H1 (cell line): Measurements from ENCODE around the gene TRIM41. TPM values are rescaled to one million over a fixed set of nuclear protein-coding genes. Genes with fewer than 3 reads are reported as not detected.

Experiments
- CTCF ChIA-PET: fragments of 300-600 bp; sonication (Branson Sonifier 250); formaldehyde crosslinking; loops from one replicate; lab custom pipeline; 2021; ENCODE audit not compliant: partially characterized antibody; lab: Charles Lee
- POLR2A ChIA-PET: fragments of 300-600 bp; sonication (Branson Sonifier 250); formaldehyde crosslinking; loops from one replicate; lab custom pipeline; 2021; ENCODE audit warnings: inconsistent platforms; ENCODE audit not compliant: partially characterized antibody; lab: Charles Lee
- DNase-seq, 2 experiments: peaks; one replicate each; pipeline versions ENCODE4 v3.0.0 to v3.0.0-alpha.2; 2010 to 2022; ENCODE audit warnings: low spot score in 2 of 2, low read depth in 1 of 2, mixed read lengths in 1 of 2
- FAIRE-seq: peaks from 2 replicates; lab custom pipeline; 2011; peaks lifted over from hg19 to GRCh38; lab: Jason Lieb, UNC
- H2AFZ ChIP-seq: 2 replicates; pipeline ENCODE4 v1.8.1; 2012; ENCODE audit warnings: low read length, inconsistent platforms
- H2AK5ac ChIP-seq: 2 replicates; pipeline ENCODE4 v1.6.1; 2013; ENCODE audit warnings: low read depth, low read length
- H2BK120ac ChIP-seq: replicated peaks from 2 replicates; pipeline ENCODE3; 2013; ENCODE audit warnings: low read depth, low read length, inconsistent platforms
- H2BK12ac ChIP-seq: 2 replicates; pipeline ENCODE4 v1.6.1; 2013; ENCODE audit warnings: low read depth, low read length
- H2BK15ac ChIP-seq: 2 replicates; pipeline ENCODE4 v1.6.1; 2013; ENCODE audit warnings: low read length
- H2BK20ac ChIP-seq: 2 replicates; pipeline ENCODE4 v1.6.1; 2013; ENCODE audit warnings: low read length
- H2BK5ac ChIP-seq: 2 replicates; pipeline ENCODE4 v1.6.1; 2013; ENCODE audit warnings: low read depth, low read length
- H3K14ac ChIP-seq: 2 replicates; pipeline ENCODE4 v1.6.1; 2013; ENCODE audit warnings: inconsistent platforms; ENCODE audit not compliant: insufficient read length
- H3K18ac ChIP-seq: 2 replicates; pipeline ENCODE4 v1.6.1; 2013; ENCODE audit warnings: low read length; ENCODE audit errors: extremely low read depth
- H3K23ac ChIP-seq: 2 replicates; pipeline ENCODE4 v1.6.1; 2013; ENCODE audit warnings: inconsistent platforms; ENCODE audit not compliant: insufficient read length
- H3K23me2 ChIP-seq: 2 replicates; pipeline ENCODE4 v1.6.1; 2013; ENCODE audit warnings: low read depth, low read length
- H3K27ac ChIP-seq: 2 replicates; pipeline ENCODE4 v1.6.1; 2011; ENCODE audit warnings: low read depth, low read length, inconsistent platforms
- H3K27me3 ChIP-seq, 4 experiments: replicated peaks in 1 of 4; 1 replicate in 1 of 4; 2 replicates in 3 of 4; pipeline versions ENCODE4 v1.6.1 to v1.8.1; 2011 to 2013; ENCODE audit warnings: low read length in 3 of 4, mild to moderate bottlenecking in 3 of 4, inconsistent platforms in 2 of 4, mixed read lengths in 2 of 4, moderate library complexity in 1 of 4; ENCODE audit not compliant: control insufficient read depth in 3 of 4, insufficient read depth in 3 of 4; ENCODE audit errors: extremely low read depth in 1 of 4
- H3K36me3 ChIP-seq, 4 experiments: 2 replicates each; pipeline versions ENCODE4 v1.6.1 to v1.8.1; 2011 to 2013; ENCODE audit warnings: mild to moderate bottlenecking in 4 of 4, low read length in 3 of 4, moderate library complexity in 2 of 4, control low read depth in 1 of 4, inconsistent platforms in 1 of 4; ENCODE audit not compliant: insufficient read depth in 4 of 4, control insufficient read depth in 2 of 4
- H3K4ac ChIP-seq: replicated peaks from 2 replicates; pipeline ENCODE3; 2013; ENCODE audit warnings: low read length, low read depth, mixed read lengths, inconsistent platforms; ENCODE audit not compliant: insufficient read length
- H3K4me1 ChIP-seq, 4 experiments: replicated peaks in 1 of 4; 1 replicate in 1 of 4; 2 replicates in 3 of 4; pipeline versions ENCODE4 v1.6.1 to v1.8.1; 2011 to 2013; ENCODE audit warnings: low read length in 3 of 4, inconsistent platforms in 2 of 4, mixed read lengths in 1 of 4; ENCODE audit not compliant: insufficient read depth in 4 of 4, control insufficient read depth in 3 of 4
- H3K4me2 ChIP-seq, 2 experiments: 2 replicates each; pipeline versions ENCODE4 v1.6.1 to v1.8.1; 2011 to 2013; ENCODE audit warnings: low read depth in 2 of 2, low read length in 2 of 2, control low read depth in 1 of 2, inconsistent platforms in 1 of 2, mild to moderate bottlenecking in 1 of 2; ENCODE audit not compliant: insufficient read depth in 1 of 2
- H3K4me3 ChIP-seq, 4 experiments: fragments of 200-600, 300-600 bp in 1 of 4; sonication (generic), shearing (Covaris generic), sonication (Bioruptor Twin) in 1 of 4; 2 replicates each; pipeline versions ENCODE4 v1.5.1 to v1.8.1; 2011 to 2016; ENCODE audit warnings: low read length in 4 of 4, low read depth in 3 of 4, control low read depth in 2 of 4, inconsistent platforms in 2 of 4, mild to moderate bottlenecking in 2 of 4, mixed read lengths in 1 of 4, moderate library complexity in 1 of 4; ENCODE audit not compliant: insufficient read depth in 2 of 4; ENCODE audit errors: extremely low read depth in 1 of 4
- H3K56ac ChIP-seq: replicated peaks from 2 replicates; pipeline ENCODE3; 2013; ENCODE audit warnings: low read depth, mild to moderate bottlenecking, mixed read lengths, low read length, inconsistent platforms; ENCODE audit not compliant: insufficient read length
- H3K79me1 ChIP-seq: 2 replicates; pipeline ENCODE4 v1.6.1; 2013; ENCODE audit warnings: low read depth, low read length, control low read depth
- H3K79me2 ChIP-seq, 2 experiments: 2 replicates each; pipeline versions ENCODE4 v1.6.1 to v1.8.1; 2012 to 2013; ENCODE audit warnings: low read length in 2 of 2, mild to moderate bottlenecking in 2 of 2, inconsistent platforms in 1 of 2; ENCODE audit not compliant: insufficient read depth in 2 of 2, control insufficient read depth in 1 of 2
- H3K9ac ChIP-seq, 4 experiments: replicated peaks in 1 of 4; 1 replicate in 1 of 4; 2 replicates in 3 of 4; pipeline versions ENCODE4 v1.6.1 to v1.8.1; 2011 to 2013; ENCODE audit warnings: low read depth in 3 of 4, low read length in 3 of 4, control low read depth in 2 of 4, mild to moderate bottlenecking in 2 of 4, moderate library complexity in 2 of 4, inconsistent platforms in 1 of 4; ENCODE audit errors: extremely low read depth in 1 of 4
- H3K9me3 ChIP-seq, 2 experiments: 2 replicates each; pipeline versions ENCODE4 v1.6.1 to v1.8.1; 2012 to 2013; ENCODE audit warnings: mild to moderate bottlenecking in 2 of 2, moderate library complexity in 2 of 2, control low read depth in 1 of 2, inconsistent platforms in 1 of 2, low read depth in 1 of 2, low read length in 1 of 2, mixed read lengths in 1 of 2; ENCODE audit not compliant: insufficient read depth in 2 of 2
- H4K20me1 ChIP-seq, 2 experiments: replicated peaks in 1 of 2; 2 replicates each; pipeline versions ENCODE3 to v1.8.1; 2011 to 2013; ENCODE audit warnings: inconsistent platforms in 2 of 2, low read length in 2 of 2, mild to moderate bottlenecking in 1 of 2; ENCODE audit not compliant: insufficient read depth in 2 of 2, control insufficient read depth in 1 of 2
- H4K5ac ChIP-seq: 2 replicates; pipeline ENCODE4 v1.6.1; 2013; ENCODE audit warnings: low read length, low read depth, mixed read lengths, inconsistent platforms; ENCODE audit not compliant: insufficient read length
- H4K8ac ChIP-seq: 2 replicates; pipeline ENCODE4 v1.8.0; 2013; ENCODE audit warnings: mild to moderate bottlenecking, moderate library complexity, low read length, inconsistent platforms; ENCODE audit not compliant: insufficient read depth; ENCODE audit errors: extremely low read depth
- H4K91ac ChIP-seq: replicated peaks from 2 replicates; pipeline ENCODE3; 2013; ENCODE audit warnings: low read length, mixed read lengths, inconsistent platforms; ENCODE audit not compliant: insufficient read length
- FOSL1 ChIP-seq: IDR thresholded peaks from 2 replicates; pipeline ENCODE4 v1.6.1; 2011; ENCODE audit warnings: mild to moderate bottlenecking, low read depth, low read length, moderate library complexity; ENCODE audit not compliant: insufficient read depth
- TEAD4 ChIP-seq: IDR thresholded peaks from 2 replicates; pipeline ENCODE4 v1.6.1; 2012; ENCODE audit warnings: low read depth, low read length, inconsistent platforms, mixed read lengths
- WGBS, 2 experiments: shearing (Covaris generic) in 1 of 2; methylation state at CpG; one replicate each; pipeline versions ENCODE4 v1.1.6 to v1.1.7; 2013 to 2015; ENCODE audit warnings: low lambda C conversion rate in 2 of 2, mixed read lengths in 2 of 2, inconsistent platforms in 1 of 2, low coverage in 1 of 2, missing lambda C conversion rate in 1 of 2; ENCODE audit not compliant: insufficient replicate concordance in 2 of 2, insufficient coverage in 1 of 2, insufficient read length in 1 of 2; ENCODE audit errors: extremely low coverage in 1 of 2, missing lambda C conversion rate in 1 of 2; 5-methylcytosine and 5-hydroxymethylcytosine counted together
- polyA plus RNA-seq, 7 experiments: library from polyadenylated mRNA; depleted of rRNA in 3 of 7; stranded (reverse) in 5 of 7; unstranded in 2 of 7; fragments of >200 nt in 5 of 7; fragments of 200-250 nt in 2 of 7; gene quantifications; 1 replicate in 5 of 7; 2 replicates in 1 of 7; 4 replicates in 1 of 7; pipeline versions ENCODE4 v1.2.1 to v1.2.3, GENCODE V29; 2011 to 2013; ENCODE audit warnings: missing spikeins in 2 of 7, mixed read lengths in 2 of 7
- total RNA-seq: library from RNA; stranded (reverse); fragmentation: NEBNext Ultra II Directional; extraction: Animal tissue kit (Norgen Biotek cat#: 25700); gene quantifications from 2 replicates; pipeline ENCODE4 v1.2.1, GENCODE V29; 2021

Gene TRIM41
- total and polyA plus RNA-seq, 2 of the 8 experiments (the other 6 are each of a cell fraction or from before 2014, with no cell fraction given) = 12.9 to 21.6 TPM

DNA sequence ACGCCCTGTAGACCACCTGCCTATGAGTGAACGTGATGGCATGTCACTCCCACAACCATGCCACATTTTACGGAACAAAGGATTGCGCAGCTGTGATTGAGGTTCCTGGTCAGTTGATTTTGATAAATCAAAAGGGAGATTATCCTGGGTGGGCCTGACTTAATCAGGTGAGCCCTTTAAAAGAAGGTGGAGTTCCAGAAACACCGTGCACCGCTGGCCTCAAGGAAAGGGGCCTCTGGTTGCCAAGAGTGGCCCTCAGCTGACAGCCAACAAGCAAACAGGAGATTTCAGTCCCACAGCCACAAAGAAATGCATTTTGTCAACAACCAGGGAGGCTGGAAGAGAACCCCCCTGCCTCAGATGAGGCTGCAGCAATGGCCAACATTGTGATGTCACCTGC lies 37.1 kb upstream of the TRIM41 start:
- no peaks in the 10 kb centered on the region for H3K36me3 ChIP-seq
- H4K5ac ChIP-seq = no peak overlapping the region
- H3K4me2 ChIP-seq = no peak overlapping the region; a peak in 1 of 4 replicates
- H2BK15ac ChIP-seq = no peak overlapping the region
- FAIRE-seq = no peak
- no peaks in the 10 kb centered on the region for H3K79me2 ChIP-seq
- H2BK20ac ChIP-seq = no peak overlapping the region
- H3K56ac ChIP-seq = no peak overlapping the region
- no peak overlapping the region for H4K91ac ChIP-seq
- peaks cover 28% of the 10 kb centered on the region for H3K23me2 ChIP-seq
- no peak overlapping the region for H2BK120ac ChIP-seq
- peaks cover 15 to 22% (median 20%) of the 10 kb centered on the region in 4 experiments; a peak in 6 of 7 replicates for H3K27me3 ChIP-seq
- CTCF ChIA-PET = interaction anchor here (1.2 to 12.3 kb wide), 4 partner anchors 8 to 37 kb away, joined by 4 to 197 read pairs (median 20); partner anchors contain the start of genes TRIM41 and TRIM7
- no peak overlapping the region for H2BK5ac ChIP-seq
- no peak overlapping the region for H3K23ac ChIP-seq
- H3K18ac ChIP-seq = no peak overlapping the region
- H4K20me1 ChIP-seq = peaks cover 2 to 4% of the 10 kb centered on the region in 2 experiments
- H3K9me3 ChIP-seq = no peaks in the 10 kb centered on the region; a peak in 1 of 4 replicates
- H3K9ac ChIP-seq = no peak overlapping the region
- H2BK12ac ChIP-seq = no peak overlapping the region
- H3K4me3 ChIP-seq = no peak overlapping the region
- H3K27ac ChIP-seq = no peak overlapping the region
- no peaks in the 10 kb centered on the region for H3K79me1 ChIP-seq
- no peak for DNase-seq
- H3K14ac ChIP-seq = no peak overlapping the region
- H4K8ac ChIP-seq = no peak overlapping the region
- no peak overlapping the region for H2AFZ ChIP-seq
- no peak overlapping the region for H2AK5ac ChIP-seq
- no peak overlapping the region for H3K4ac ChIP-seq
- WGBS, 2 experiments = 91% methylated on average over 6 of the region's 6 CpGs; no CpG with 5 or more reads in 1 of the 2 experiments
- POLR2A ChIA-PET = interaction anchor here (1.2 to 2.5 kb wide), 2 partner anchors 36 to 58 kb away, joined by 4 to 11 read pairs; partner anchors contain the start of genes RACK1 and TRIM41
- peaks cover 0 to 11% (median 2%) of the 10 kb centered on the region in 4 experiments; a peak in 4 of 7 replicates for H3K4me1 ChIP-seq
- TF ChIP-seq TEAD4 (no peak), FOSL1 (no peak)
